DMS 273 (cell line): ENCODE data around the gene CST7.
"Not testable (repeated sequence)": the region's sequence is repeated elsewhere in the genome, so short reads cannot be mapped to it uniquely, and the experiment has no call there.

Experiments used
- DNase-seq: peaks from one replicate; lab custom pipeline; 2025; ENCODE audit not compliant: unreplicated experiment; lab: John Stamatoyannopoulos, UW

The CST7 gene

DNA sequence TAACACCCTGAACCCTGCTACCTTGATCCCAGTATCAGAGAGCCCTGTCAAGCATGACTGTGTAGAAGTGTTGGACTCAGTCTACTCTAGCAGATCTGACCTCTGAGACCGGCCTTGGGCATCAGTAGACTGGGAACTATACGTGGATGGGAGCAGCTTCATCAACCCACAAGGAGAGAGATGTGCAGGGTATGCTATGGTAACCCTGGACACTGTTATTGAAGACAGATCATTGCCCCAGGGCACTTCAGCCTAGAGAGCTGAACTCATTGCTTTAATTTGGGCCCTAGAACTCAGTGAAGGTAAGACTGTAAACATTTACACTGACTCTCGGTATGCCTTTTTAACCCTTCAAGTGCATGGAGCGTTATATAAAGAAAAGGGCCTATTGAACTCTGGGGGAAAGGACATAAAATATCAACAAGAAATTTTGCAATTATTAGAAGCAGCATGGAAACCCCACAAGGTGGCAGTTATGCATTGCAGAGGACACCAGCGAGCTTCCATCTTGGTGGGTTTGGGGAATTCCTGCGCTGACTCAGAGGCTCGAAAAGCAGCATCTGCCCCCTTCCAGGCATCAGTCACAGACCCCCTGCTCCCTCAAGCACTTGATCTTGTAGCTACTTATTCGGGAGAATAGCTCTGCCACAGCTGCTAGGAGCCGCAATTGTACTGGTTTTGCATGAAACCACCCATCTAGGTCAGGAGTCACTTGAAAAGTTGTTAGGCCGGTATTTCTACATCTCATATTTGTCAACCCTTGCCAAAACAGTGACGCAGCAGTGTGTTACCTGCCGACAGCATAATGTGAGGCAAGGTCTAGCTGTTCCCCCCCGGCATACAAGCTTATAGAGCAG is 19.0 kb upstream of the CST7 start:
- not testable (repeated sequence) for DNase-seq

DNA sequence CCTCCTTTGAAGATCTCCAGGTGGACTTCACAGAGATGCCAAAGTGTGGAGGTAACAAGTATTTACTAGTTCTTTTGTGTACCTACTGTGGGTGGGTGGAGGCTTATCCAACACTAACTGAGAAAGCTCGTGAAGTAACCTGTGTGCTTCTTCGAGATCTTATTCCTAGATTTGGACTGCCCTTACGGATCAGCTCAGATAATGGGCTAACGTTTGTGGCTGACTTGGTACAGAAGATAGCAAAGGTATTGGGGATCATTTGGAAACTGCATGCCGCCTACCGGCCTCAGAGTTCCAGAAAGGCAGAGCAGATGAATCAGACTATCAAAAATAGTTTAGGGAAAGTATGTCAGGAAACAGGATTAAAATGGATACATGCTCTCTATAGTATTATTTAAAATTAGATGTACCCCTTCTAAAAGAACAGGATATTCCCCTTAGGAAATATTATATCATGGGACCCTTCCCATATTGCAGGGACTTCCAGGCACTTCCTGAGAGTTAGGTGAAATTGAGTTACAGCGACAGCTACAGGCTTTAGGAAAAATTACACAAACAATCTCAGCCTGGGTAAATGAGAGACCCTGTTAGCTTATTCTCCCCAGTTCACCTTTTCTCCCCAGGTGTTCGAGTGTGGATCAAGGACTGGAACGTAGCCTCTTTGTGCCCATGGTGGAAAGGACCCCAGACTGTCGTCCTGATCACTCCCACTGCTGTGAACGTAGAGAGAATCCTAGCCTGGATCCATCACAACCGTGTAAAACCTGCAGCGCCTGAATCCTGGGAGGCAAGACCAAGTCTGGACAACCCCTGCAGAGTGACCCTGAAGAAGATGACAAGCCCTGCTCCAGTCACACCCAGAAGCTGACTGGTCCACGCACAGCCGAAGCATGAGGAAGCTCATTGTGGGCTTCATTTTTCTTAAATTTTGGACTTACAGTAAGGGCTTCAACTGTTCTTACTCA is 18.1 kb upstream of the CST7 start:
- not testable (repeated sequence) for DNase-seq

DNA sequence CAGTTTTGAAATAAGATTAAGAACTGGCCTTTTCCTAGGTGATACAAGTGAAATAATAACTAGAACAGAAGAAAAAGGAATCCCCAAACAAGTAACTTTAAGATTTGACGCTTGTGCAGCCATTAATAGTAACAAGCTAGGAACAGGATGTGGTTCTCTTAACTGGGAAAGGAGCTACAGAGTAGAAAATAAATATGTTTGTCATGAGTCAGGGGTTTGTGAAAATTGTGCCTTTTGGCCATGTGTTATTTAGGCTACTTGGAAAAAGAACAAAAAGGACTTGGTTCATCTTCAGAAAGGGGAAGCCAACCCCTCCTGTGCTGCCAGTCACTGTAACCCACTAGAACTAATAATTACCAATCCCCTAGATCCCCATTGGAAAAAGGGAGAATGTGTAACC is 17.2 kb upstream of the CST7 start:
- not testable (repeated sequence) for DNase-seq

- DNase-seq = no peak
Measured at GRCh38 chr20:24933266-24933908, 15.7 kb upstream of the CST7 start.

GRCh38 chr20:24934101-24934661 is 14.9 kb upstream of the CST7 start:
- DNase-seq = no peak

DNA sequence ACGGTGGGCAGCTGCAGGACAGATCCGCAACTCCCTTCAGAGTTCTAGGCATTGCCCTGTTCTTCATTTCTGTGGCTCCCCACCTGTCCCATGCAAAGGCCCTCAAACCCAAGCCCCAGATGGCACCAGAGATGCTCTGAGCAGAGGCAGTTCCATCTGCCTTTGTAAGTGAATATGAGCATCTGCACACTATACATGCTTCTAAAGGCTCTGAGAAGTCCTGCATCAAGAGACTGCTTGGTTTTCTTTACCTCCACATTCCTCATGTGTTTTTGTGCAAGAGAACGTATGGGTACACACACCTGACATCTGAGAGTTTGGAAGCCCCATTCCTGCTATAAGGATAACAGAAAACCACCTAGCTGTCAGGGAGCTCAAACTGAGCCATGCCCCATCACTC is 14.4 kb upstream of the CST7 start:
- DNase-seq = no peak

DNA sequence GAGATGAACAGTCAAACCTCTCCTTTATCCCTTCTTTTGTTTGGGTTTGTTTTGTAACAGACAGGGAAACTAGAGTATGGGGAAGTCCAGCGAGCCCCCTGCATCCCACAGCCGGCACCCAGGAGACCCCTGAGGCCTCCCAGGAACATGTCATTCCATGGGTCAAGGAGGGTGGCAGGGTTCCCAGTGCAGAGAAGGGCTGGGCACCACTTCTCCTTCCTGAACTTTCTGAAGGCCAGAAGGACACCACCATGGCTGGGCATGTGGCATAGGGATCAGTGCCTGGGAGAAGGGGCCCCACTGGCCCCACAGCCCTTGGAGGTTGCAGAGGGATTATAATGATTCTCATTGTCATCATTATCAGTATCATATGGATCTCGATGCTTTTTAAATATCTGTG is 13.9 kb upstream of the CST7 start:
- no peak for DNase-seq

GRCh38 chr20:24935766-24936525 is 13.1 kb upstream of the CST7 start:
- no peak for DNase-seq

DNA sequence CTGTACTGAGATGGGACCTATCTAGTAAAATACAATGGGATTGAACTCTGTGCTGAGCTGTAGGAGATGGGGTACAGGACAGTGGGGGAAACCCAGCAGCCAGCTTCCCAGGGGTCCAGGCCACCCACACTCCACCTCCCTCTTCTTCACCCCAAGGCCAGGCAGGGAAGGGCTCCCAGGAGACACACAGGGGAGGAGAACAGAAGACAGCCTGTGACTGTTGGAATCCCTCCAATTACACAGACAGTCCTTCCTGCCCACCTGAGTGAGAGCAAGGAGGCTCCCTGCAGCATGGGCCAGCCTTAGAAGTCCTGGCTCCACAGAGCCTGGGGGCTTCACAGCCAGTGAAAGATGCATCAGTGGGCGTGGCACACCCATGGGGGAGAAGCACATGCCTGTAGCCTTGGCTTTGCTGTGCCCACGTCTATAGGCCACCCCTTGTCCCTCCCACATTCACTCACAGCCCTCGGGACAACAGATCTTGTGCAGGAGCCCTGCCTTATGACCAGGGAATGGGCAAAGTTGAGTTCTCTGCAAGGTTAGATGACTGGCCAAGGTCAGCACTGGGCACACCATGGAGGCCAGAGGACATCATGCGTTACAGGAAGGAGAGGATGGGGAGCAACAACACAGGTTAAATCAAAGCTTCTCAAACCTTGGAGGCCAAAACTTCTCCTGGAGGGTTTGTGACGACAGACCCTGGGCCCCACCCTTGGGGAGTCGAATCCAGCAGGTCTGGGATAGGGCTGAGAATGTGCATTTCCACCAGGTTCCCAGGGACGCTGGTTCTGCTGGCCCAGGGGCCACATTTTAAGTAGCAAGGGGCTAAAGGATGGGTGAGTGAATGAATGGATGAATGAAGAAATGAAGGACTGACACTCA is 12.3 kb upstream of the CST7 start:
- DNase-seq = no peak

- DNase-seq = no peak
Measured at GRCh38 chr20:24937579-24937978, 11.5 kb upstream of the CST7 start.

- DNase-seq = peak; percentile 85
Measured at GRCh38 chr20:24938498-24938897, 10.6 kb upstream of the CST7 start.

DNA sequence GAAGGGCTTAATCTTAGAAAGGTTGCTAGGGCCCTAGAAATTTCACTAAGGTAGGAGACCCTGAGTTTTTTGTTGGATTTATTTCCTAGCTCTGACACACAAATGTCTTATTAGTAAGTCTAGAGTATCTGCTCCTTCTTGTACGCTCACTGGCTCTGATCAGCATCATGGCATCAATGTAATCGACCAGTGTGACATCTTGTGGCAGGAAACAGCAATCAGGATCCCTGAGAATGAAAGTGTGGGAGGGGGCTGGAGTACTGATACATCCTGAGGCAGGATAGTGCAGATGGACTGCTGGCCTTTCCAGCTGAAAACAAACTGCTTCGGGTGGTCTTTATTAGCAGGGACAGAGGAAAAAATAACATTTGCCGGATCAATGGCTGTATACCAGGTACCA is 10.0 kb upstream of the CST7 start:
- no peak for DNase-seq

DNA sequence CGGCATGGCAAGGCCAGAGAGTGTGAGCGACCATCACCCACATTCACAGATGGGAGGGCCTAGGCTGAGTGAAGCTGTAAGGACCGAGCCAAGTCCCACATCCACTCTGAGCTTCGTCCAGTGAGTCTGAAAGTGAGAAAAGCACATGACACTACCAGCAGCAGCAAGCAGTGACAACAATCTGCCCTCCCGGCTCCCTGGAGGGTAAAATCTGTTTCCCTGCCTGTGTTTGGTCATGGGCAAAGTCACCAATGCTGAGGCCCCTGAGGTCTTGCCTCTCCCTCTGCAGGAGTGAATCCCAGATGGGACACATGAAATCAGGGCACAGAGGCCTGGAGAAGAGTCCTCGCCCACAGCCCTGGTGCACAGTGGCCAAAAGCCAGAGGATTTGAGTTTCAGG is 6.4 kb upstream of the CST7 start:
- DNase-seq = no peak

GRCh38 chr20:24943196-24943595 is 5.9 kb upstream of the CST7 start:
- DNase-seq = no peak

GRCh38 chr20:24943731-24944130 is 5.3 kb upstream of the CST7 start:
- DNase-seq = no peak

GRCh38 chr20:24946376-24946775 is 2.7 kb upstream of the CST7 start:
- DNase-seq = not testable (repeated sequence)

DNA sequence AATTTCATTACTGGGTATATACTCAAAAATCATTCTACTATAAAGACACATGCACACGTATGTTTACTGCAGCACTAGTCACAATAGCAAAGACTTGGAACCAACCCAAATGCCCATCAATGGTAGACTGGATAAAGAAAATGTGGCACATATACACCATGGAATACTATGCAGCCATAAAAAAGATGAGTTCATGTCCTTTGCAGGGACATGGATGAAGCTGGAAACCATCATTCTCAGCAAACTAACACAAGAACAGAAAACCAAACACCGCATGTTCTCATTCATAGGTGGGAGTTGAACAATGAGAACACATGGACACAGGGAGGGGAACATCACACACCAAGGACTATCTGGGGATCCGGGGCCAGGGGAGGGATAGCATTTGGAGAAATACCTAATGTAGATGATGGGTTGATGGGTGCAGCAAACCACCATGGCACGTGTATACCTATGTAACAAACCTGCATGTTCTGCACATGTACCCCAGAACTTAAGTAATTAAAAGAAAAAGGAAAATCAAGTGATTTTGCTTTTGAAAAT is 602 bp upstream of the CST7 start:
- DNase-seq = not testable (repeated sequence)

DNA sequence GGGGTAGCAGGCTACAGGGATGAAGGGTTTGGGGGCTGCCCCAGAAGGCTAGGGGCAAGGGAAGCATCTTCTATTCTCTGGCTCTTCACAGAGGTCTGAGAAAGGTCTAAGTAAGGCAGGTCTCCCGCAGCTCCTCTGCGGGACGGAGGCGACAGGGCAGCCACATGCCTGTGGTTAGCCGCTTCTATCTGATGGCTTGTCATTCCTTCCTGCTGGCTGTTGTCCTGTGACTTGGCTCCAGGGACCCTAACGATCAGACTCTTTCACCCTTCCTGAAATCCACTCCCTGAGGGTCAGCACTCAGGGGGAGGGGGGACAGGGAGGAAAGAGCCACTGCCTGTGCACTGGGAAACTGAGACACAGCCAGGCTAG is 673 bp downstream of the CST7 start:
- DNase-seq = no peak
